SW480 (cell line): ENCODE data around the gene ANKRD55.
"Not testable (repeated sequence)": the region's sequence is repeated elsewhere in the genome, so short reads cannot be mapped to it uniquely, and the experiment has no call there.

Source experiments
- DNase-seq: peaks from one replicate; pipeline ENCODE4 v3.0.0-alpha.2; 2016; ENCODE audit warnings: low spot score

The ANKRD55 gene

GRCh38 chr5:56168066-56168478, 65.1 kb downstream of the ANKRD55 start:
- peak; percentile 4 for DNase-seq

GRCh38 chr5:56167519-56167918, 65.6 kb downstream of the ANKRD55 start:
- no peak for DNase-seq

GRCh38 chr5:56166671-56167385, 66.3 kb downstream of the ANKRD55 start:
- DNase-seq, result no peak

- no peak for DNase-seq
Measured at GRCh38 chr5:56164376-56164775, 68.8 kb downstream of the ANKRD55 start.

- DNase-seq, result no peak
Measured at GRCh38 chr5:56161927-56162326, 71.2 kb downstream of the ANKRD55 start.

- DNase-seq, result peak; percentile 18
Measured at GRCh38 chr5:56161439-56161823, 71.7 kb downstream of the ANKRD55 start.

- no peak for DNase-seq
Measured at GRCh38 chr5:56160723-56161438, 72.2 kb downstream of the ANKRD55 start.

- DNase-seq, result no peak
Measured at GRCh38 chr5:56159521-56159947, 73.6 kb downstream of the ANKRD55 start.

GRCh38 chr5:56158331-56158960, 74.7 kb downstream of the ANKRD55 start:
- DNase-seq, result no peak

GRCh38 chr5:56157191-56157621, 75.9 kb downstream of the ANKRD55 start:
- not testable (repeated sequence) for DNase-seq

GRCh38 chr5:56156585-56157190, 76.4 kb downstream of the ANKRD55 start:
- DNase-seq, result not testable (repeated sequence)

GRCh38 chr5:56155992-56156584, 77.0 kb downstream of the ANKRD55 start:
- no peak for DNase-seq

GRCh38 chr5:56154732-56155484, 78.2 kb downstream of the ANKRD55 start:
- DNase-seq, result no peak

- peak; percentile 28 for DNase-seq
Measured at GRCh38 chr5:56152437-56152836, 80.7 kb downstream of the ANKRD55 start.

GRCh38 chr5:56150756-56151155, 82.4 kb downstream of the ANKRD55 start:
- not testable (repeated sequence) for DNase-seq

GRCh38 chr5:56148453-56148971, 84.6 kb downstream of the ANKRD55 start:
- DNase-seq, result no peak

- DNase-seq, result no peak
Measured at GRCh38 chr5:56147659-56148230, 85.4 kb downstream of the ANKRD55 start.

- no peak for DNase-seq
Measured at GRCh38 chr5:56147106-56147505, 86.0 kb downstream of the ANKRD55 start.

- no peak for DNase-seq
Measured at GRCh38 chr5:56146674-56147073, 86.5 kb downstream of the ANKRD55 start.

GRCh38 chr5:56145511-56145910, 87.6 kb downstream of the ANKRD55 start:
- no peak for DNase-seq

- no peak for DNase-seq
Measured at GRCh38 chr5:56145106-56145505, 88.0 kb downstream of the ANKRD55 start.
